Measurements from ENCODE around the gene IGFBP7.

DNA sequence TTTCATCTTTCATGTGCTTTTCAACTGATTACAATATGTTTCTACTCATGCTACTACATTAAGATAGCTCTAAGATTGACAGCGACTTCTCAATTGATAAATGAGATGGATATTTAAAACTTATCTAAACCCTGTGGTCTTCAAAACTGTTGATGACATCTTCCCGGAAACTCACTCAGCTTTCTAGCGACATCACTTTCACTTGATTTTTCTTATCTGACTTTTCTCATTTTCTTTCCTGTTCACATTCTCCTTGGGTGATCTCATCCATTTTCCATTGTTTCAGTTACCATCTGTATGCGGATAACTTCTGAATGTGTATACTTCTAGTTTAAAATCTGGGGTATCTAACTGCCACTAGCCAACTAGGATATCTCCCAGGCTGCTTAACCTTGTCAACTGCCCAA lies 128.4 kb downstream of the IGFBP7 start:
- no peak for TF ChIP-seq POLR2A (IDR thresholded peaks at IDR 0.05)
- TF ChIP-seq, protein P1, sequence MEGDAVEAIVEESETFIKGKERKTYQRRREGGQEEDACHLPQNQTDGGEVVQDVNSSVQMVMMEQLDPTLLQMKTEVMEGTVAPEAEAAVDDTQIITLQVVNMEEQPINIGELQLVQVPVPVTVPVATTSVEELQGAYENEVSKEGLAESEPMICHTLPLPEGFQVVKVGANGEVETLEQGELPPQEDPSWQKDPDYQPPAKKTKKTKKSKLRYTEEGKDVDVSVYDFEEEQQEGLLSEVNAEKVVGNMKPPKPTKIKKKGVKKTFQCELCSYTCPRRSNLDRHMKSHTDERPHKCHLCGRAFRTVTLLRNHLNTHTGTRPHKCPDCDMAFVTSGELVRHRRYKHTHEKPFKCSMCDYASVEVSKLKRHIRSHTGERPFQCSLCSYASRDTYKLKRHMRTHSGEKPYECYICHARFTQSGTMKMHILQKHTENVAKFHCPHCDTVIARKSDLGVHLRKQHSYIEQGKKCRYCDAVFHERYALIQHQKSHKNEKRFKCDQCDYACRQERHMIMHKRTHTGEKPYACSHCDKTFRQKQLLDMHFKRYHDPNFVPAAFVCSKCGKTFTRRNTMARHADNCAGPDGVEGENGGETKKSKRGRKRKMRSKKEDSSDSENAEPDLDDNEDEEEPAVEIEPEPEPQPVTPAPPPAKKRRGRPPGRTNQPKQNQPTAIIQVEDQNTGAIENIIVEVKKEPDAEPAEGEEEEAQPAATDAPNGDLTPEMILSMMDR (IDR thresholded peaks at IDR 0.05 in 4 of 5, conservative IDR thresholded peaks at IDR 0.05 in 1 of 5) = no peak

Data from gastrocnemius medialis (tissue), 4 donors.